Measurements from ENCODE around the gene ELL2. TPM values are rescaled to one million over a fixed set of nuclear protein-coding genes. Genes with fewer than 3 reads are reported as not detected.
"Not testable (repeated sequence)": the region's sequence is repeated elsewhere in the genome, so short reads cannot be mapped to it uniquely, and the experiment has no call there.

ELL2 gene
- polyA plus RNA-seq, 10 donors: 2.2 to 5.4 (median 3.7) TPM

DNA sequence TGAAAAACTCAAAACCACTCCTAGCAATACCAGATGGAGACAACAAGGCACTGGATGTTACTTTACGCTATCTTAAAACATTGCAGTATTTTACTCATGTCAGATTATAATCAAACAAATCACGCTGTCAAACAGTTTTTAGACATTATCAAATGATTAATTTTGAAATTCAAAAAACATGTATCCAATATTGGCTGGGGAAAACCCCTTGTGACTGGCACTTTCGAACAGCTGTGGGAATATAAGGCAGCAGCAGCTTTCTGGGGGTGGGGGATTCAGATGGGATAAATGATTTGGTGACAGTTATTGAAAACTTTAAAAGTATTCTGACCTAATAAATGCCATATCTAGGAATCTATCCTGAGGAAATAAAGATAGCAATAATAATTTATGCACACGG, 28.7 kb downstream of the ELL2 start:
- DNase-seq: no peak

- no peak for DNase-seq
Observed at GRCh38 chr5:95931079-95931833, 30.4 kb downstream of the ELL2 start.

GRCh38 chr5:95930141-95930930, 31.3 kb downstream of the ELL2 start:
- no peak for DNase-seq

- no peak for DNase-seq
Observed at GRCh38 chr5:95928724-95929253, 32.9 kb downstream of the ELL2 start.

DNA sequence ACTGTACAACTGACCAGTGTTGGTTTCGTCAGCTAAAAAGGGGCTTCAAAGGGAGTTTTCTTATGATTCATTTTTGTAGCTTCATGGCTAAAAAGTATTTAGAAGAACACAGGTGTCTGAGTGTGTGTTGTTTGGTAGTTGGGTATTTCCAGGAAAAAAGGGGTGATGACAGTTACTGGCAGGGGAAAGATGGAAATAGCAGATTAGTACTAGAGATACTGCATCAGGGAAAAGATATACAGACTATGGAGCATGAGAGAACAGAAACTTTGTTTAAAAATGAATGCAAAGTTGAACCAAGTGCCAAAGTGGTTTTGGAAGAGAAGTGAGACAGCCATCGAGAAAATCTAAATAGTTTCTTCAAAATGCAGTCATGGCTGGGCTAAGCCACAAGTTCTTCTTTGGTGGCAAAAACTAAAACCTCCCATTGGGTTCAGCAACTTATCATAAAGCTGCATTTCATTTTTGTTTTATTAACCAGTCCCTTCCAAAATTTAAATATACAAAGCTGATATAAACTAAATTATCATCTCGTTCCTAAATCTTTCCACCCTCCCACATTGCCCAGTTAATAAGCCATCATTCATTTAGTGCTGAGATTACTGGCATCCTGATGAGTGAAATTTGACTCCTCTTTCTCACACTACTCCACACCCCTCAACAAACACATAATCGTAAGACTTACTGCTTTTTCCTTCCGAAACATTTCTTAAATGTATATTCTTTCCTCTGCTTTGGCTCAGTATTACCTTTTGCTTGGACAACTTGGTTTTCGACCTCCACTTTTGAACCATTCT, 33.5 kb downstream of the ELL2 start:
- peak in 1 of 3 donors; percentile 7 for DNase-seq

- DNase-seq: not testable (repeated sequence)
Observed at GRCh38 chr5:95927300-95927699, 34.4 kb downstream of the ELL2 start.

DNA sequence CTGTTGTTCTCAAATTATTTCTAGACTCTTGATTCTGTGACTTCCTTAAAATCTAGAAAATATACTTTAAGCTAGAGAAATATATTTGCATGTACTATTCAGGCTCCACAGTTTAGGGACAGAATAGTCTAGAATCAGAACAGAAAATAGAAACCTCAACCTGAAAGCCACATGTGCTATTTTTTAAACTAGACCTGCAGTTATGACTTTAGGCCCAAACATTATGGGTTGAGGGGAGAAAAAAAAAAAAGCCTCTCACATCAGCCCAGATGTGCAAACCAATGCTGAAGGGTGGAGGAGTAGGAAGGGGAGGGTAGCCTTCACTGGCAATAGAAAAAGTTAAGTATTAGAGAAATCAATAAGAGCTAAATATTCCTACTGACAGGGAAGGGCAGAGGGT, 35.7 kb downstream of the ELL2 start:
- no peak for DNase-seq

DNA sequence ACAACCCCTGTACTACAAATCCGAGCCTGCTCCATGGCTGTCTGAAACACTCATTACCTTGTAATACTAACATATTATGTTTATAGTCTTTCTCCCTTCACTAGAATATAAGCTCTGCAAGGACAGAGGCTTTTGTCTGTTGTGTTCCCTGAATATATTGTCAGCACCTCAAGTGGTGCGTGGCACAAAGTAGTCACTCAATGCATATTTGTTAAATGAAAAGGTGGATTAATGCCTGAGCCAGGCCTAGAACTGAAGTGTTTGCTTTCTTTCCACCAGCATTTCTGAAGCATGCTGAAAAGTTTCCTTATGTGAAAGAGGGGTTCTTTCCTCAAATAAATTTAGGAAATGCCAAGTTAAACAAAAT, 36.3 kb downstream of the ELL2 start:
- no peak for DNase-seq

- DNase-seq: no peak
Observed at GRCh38 chr5:95924720-95925377, 36.8 kb downstream of the ELL2 start.

GRCh38 chr5:95923918-95924544, 37.6 kb downstream of the ELL2 start:
- DNase-seq: peak in 1 of 3 donors; percentile 7

- DNase-seq: no peak
Observed at GRCh38 chr5:95922798-95923197, 38.9 kb downstream of the ELL2 start.

- DNase-seq: no peak
Observed at GRCh38 chr5:95921501-95921900, 40.1 kb downstream of the ELL2 start.

- DNase-seq: no peak
Observed at GRCh38 chr5:95920822-95921221, 40.8 kb downstream of the ELL2 start.

GRCh38 chr5:95919658-95920057, 42.0 kb downstream of the ELL2 start:
- DNase-seq: no peak

- DNase-seq: no peak
Observed at GRCh38 chr5:95918421-95919006, 43.1 kb downstream of the ELL2 start.

GRCh38 chr5:95917207-95917606, 44.4 kb downstream of the ELL2 start:
- DNase-seq: no peak

- no peak for DNase-seq
Observed at GRCh38 chr5:95916687-95917085, 45.0 kb downstream of the ELL2 start.

DNA sequence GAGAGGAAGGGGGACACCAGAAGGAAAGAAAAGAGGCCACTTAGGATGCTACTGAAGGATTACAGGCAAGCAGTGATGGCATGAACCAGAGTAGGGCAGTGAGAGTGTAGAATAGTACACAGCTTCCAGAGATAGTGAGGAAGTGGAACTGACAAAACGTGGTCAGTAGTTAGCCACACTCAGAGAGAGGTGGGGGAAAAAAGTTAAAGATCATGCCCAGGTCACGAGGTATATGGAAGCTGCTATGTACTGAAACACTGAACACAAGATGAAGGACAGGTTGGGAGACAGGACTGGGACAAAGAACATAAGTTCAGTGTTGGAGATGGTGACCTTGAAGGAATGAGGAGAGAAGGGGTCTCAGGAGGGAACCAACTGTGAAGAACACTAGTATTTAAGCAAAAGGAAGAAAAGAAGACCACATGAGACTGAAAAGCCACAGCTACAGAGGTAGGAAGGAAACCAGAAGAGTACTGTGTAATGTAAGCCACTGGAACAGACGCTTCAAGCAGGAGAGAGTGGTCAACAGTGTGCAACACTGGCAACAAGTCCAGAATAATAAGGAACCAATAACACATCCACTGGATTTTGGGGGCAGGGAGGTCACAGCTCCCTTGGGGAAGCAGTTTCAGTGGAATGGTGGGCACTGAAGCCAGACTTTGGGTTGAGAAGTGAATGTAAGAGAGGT, 45.5 kb downstream of the ELL2 start:
- no peak for DNase-seq

DNA sequence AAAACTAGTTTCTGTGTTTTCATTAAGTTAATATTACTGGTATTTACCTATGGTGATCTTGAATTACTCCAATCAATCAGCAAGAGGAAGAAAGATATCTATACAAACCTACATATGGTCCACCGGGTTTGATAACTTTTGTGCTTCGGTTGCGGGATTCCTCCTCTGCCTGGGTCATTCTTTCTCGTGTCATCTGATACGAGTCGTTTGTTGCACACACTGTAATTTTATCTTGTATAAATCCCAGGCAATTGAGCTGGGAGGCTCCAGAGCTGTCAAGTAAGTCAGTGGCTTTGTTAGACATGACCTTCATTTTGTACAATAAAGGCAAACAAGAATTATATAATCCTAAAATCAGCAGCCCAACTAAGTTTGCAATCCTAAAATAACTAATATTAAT, 48.0 kb downstream of the ELL2 start:
- no peak for DNase-seq

DNA sequence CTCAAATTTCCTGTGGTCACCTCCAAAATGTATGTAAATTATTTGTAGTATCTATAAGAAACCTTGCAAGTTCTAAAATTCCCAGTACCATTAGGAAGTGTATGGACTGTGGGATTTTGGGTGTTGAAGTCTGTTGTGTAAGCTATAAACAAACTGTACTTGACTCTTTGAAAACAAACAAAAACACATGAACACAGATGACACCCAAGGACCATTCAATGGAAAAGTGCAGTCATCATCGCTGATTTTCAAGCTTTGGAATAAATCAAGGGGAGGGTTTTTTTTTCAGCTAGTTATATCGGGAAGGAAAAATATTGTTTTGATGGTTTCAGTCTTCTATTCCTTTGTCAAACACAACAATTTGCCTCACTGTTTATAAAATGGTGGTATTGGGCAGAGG, 49.6 kb downstream of the ELL2 start:
- DNase-seq: no peak
